ENCODE results near the gene VAV2.

GRCh38 chr9:133739408-133740280, 252.5 kb downstream of the VAV2 start:
- TF ChIP-seq CTCF (IDR thresholded peaks at IDR 0.05) (no peak), POLR2A (IDR thresholded peaks at IDR 0.05) (no peak)
